ENCODE measurements around the gene SMR3A.

Gene SMR3A

DNA sequence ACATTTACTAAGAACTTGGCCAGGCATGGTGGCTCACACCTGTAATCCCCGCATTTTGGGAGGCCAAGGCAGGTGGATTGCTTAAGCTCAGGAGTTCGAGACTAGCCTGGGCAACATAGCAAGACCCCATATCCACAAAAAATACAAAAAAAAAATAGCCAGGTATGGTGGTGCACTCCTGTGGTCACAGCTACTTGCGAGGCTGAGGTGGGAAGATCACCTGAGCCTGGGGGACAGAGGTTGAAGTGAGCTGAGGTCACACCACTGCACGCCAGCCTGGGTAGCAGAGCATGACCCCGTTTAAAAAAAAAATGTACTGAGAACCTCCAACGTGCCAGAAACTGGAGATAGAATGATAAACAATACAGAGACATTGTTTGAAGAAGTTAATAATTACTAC lies 45.2 kb downstream of the SMR3A start:
- Histone ChIP-seq H4K91ac (ENCODE audit: low read length) (no peak overlapping the region), H2BK5ac (ENCODE audit: low read depth, low read length, poor library complexity, severe bottlenecking) (no peak overlapping the region), H2BK12ac (ENCODE audit: low read length in 2 of 2) (no peak overlapping the region), H3K4me3 (ENCODE audit: insufficient read depth in 1 of 2, low read depth in 1 of 2, low read length in 2 of 2) (no peak overlapping the region), H3K18ac (ENCODE audit: low read depth in 1 of 2, low read length in 2 of 2) (no peak overlapping the region), H3K4ac (ENCODE audit: low read depth in 1 of 2, low read length in 2 of 2) (no peak overlapping the region), H3K4me2 (ENCODE audit: low read length, poor library complexity, severe bottlenecking) (no peak overlapping the region), H3K9ac (ENCODE audit: low read length) (no peak overlapping the region), H2AFZ (ENCODE audit: low read depth, low read length) (no peak overlapping the region), H3K14ac (ENCODE audit: low read length in 2 of 2) (no peak overlapping the region), H2BK15ac (ENCODE audit: low read depth, poor library complexity, severe bottlenecking) (no peak overlapping the region), H2AK5ac (ENCODE audit: low read length, severe bottlenecking) (no peak overlapping the region), H3K79me1 (replicated peaks; ENCODE audit: low read length, poor library complexity, severe bottlenecking) (no peaks in the 10 kb centered on the region), H2BK120ac (ENCODE audit: low read depth, low read length) (no peak overlapping the region), H3K36me3 (ENCODE audit: control insufficient read depth in 1 of 2, insufficient read depth in 2 of 2, low read depth in 1 of 2, low read length in 2 of 2) (no peaks in the 10 kb centered on the region), H4K8ac (ENCODE audit: low read length) (no peak overlapping the region), H3K4me1 (ENCODE audit: control insufficient read depth, insufficient read depth, low read depth, low read length) (no peaks in the 10 kb centered on the region), H3K9me3 (ENCODE audit: control insufficient read depth, low read length) (peaks cover 3% of the 10 kb centered on the region), H3K23ac (ENCODE audit: low read length in 2 of 2) (no peak overlapping the region), H3K27me3 (ENCODE audit: control insufficient read depth in 1 of 2, insufficient read depth in 1 of 2, low read length in 2 of 2) (no peaks in the 10 kb centered on the region), H3K27ac (ENCODE audit: low read length, poor library complexity, severe bottlenecking) (no peak overlapping the region)
- WGBS, result 72% methylated on average over 3 of the region's 6 CpGs
- DNase-seq, result no peak

Measured in mesenchymal stem cell (in vitro differentiated cells and primary cell).